HCT116 (cell line): ENCODE measurements around the gene TM9SF2.

Experiments used
- EZH2 ChIP-seq: fragments of 200-600 bp; sonication (generic); IDR thresholded peaks from 2 replicates; pipeline ENCODE4 v1.6.1; 2017; ENCODE audit warnings: antibody characterized with exemption, mixed run types
- POLR2A ChIP-seq: IDR thresholded peaks from 2 replicates; pipeline ENCODE4 v1.7.0; 2011; ENCODE audit warnings: borderline replicate concordance; ENCODE audit not compliant: insufficient read depth, insufficient read length; ENCODE audit errors: extremely low read depth
- RAD21 ChIP-seq: IDR thresholded peaks from 2 replicates; pipeline ENCODE4 v1.6.1; 2012; ENCODE audit warnings: low read depth, mild to moderate bottlenecking
- YY1 ChIP-seq: IDR thresholded peaks from 2 replicates; pipeline ENCODE4 v1.6.1; 2011; ENCODE audit warnings: low read length, low read depth, moderate library complexity, mild to moderate bottlenecking; ENCODE audit not compliant: insufficient replicate concordance; ENCODE audit errors: extremely low read depth

DNA sequence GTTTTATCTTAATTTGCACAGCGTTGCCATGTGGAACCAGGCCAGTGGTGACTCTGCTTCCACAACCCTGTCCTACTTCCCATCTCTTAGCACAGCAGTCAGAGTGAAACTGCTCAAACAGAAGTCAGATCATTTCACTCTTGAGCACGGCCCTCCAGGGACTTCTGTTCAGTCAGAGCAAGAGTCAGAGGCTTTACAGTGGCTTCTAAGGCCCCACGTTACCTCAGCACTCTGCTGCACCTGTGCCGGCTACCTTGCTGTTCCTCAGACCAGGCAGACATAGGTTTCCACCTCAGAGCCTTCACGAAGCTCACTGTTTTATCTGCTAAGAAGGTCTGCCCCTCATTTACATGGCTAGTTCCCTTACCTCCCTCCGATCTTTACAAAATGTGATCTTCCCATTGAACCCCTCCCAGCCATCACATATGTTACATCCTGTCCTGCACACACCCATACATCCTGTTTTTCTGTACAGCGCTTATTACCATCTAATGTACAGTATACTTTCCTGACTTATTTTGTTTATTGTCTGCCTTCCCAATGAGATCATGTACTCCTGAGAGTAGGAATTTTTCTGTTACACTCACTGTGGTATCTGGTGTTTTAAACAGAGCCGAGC is 41.6 kb downstream of the TM9SF2 start:
- TF ChIP-seq POLR2A (no peak), RAD21 (no peak), EZH2 (no peak), YY1 (no peak)
